SU-DHL-6 (cell line): ENCODE measurements around the gene GPR89B.

ENCODE experiments used
- H2AFZ ChIP-seq: fragments of 200-600 bp; sonication (generic); 2 replicates; pipeline ENCODE4 v1.6.1; 2014; ENCODE audit warnings: low read depth, mild to moderate bottlenecking, moderate library complexity, mixed read lengths, antibody characterized with exemption, low read length; ENCODE audit not compliant: severe bottlenecking
- H3F3A ChIP-seq: fragments of 200-600 bp; shearing (Covaris generic); 2 replicates; pipeline ENCODE4 v1.6.0; 2016; ENCODE audit warnings: antibody characterized with exemption, mild to moderate bottlenecking; ENCODE audit not compliant: insufficient read depth
- H3K27ac ChIP-seq: fragments of 200-600 bp; sonication (generic); 2 replicates; pipeline ENCODE4 v1.5.1; 2016; ENCODE audit warnings: low read depth, mild to moderate bottlenecking, low read length, moderate library complexity, mixed read lengths
- H3K27me3 ChIP-seq: fragments of 200-600 bp; sonication (generic), shearing (Covaris generic); 2 replicates; pipeline ENCODE4 v1.6.0; 2014; ENCODE audit warnings: mild to moderate bottlenecking, low read length
- H3K36me3 ChIP-seq: fragments of 200-600 bp; sonication (generic); 2 replicates; pipeline ENCODE4 v1.6.1; 2014; ENCODE audit warnings: mild to moderate bottlenecking, low read length, mixed read lengths
- H3K4me2 ChIP-seq: fragments of 300-600, 200-600 bp; shearing (Covaris generic), sonication (generic); 2 replicates; pipeline ENCODE4 v1.6.0; 2014; ENCODE audit warnings: low read length, low read depth, mild to moderate bottlenecking; ENCODE audit not compliant: poor library complexity, severe bottlenecking
- H3K4me3 ChIP-seq: fragments of 200-600 bp; sonication (generic); 2 replicates; pipeline ENCODE4 v1.5.1; 2014; ENCODE audit warnings: antibody characterized with exemption, low read length, mild to moderate bottlenecking, mixed read lengths; ENCODE audit not compliant: insufficient read depth, poor library complexity, severe bottlenecking
- H3K79me2 ChIP-seq: fragments of 200-600 bp; sonication (generic); 2 replicates; pipeline ENCODE4 v1.6.1; 2014; ENCODE audit warnings: mild to moderate bottlenecking, low read length, moderate library complexity; ENCODE audit not compliant: insufficient read depth
- H3K9ac ChIP-seq: fragments of 200-600 bp; sonication (generic); 2 replicates; pipeline ENCODE4 v1.7.0; 2014; ENCODE audit warnings: mild to moderate bottlenecking, low read length
- H3K9me2 ChIP-seq: fragments of 200-600 bp; sonication (generic); replicated peaks from 2 replicates; pipeline ENCODE4 v1.6.1; 2014; ENCODE audit warnings: low read length; ENCODE audit not compliant: insufficient read depth
- H3K9me3 ChIP-seq: fragments of 200-600 bp; sonication (generic); 2 replicates; pipeline ENCODE4 v1.6.1; 2014; ENCODE audit warnings: low read length, mixed read lengths; ENCODE audit not compliant: insufficient read depth
- H4K20me1 ChIP-seq: fragments of 200-600 bp; sonication (generic); 2 replicates; pipeline ENCODE4 v1.6.1; 2014; ENCODE audit warnings: low read depth, mild to moderate bottlenecking, antibody characterized with exemption, low read length, moderate library complexity, mixed read lengths
- EZH2phosphoT487 ChIP-seq: fragments of 200-600 bp; sonication (generic), shearing (Covaris generic); conservative IDR thresholded peaks from 2 replicates; pipeline ENCODE4 v1.6.1; 2018; ENCODE audit warnings: mild to moderate bottlenecking, antibody characterized with exemption, low read length, moderate library complexity, mixed read lengths
- TF ChIP-seq, protein P1 (sequence below): fragments of 200-600 bp; sonication (generic); IDR thresholded peaks from one replicate; pipeline ENCODE4 v1.5.1; 2017; ENCODE audit warnings: antibody characterized with exemption, mild to moderate bottlenecking, low read length, moderate library complexity; ENCODE audit not compliant: insufficient read depth, poor library complexity, severe bottlenecking

The GPR89B gene

DNA sequence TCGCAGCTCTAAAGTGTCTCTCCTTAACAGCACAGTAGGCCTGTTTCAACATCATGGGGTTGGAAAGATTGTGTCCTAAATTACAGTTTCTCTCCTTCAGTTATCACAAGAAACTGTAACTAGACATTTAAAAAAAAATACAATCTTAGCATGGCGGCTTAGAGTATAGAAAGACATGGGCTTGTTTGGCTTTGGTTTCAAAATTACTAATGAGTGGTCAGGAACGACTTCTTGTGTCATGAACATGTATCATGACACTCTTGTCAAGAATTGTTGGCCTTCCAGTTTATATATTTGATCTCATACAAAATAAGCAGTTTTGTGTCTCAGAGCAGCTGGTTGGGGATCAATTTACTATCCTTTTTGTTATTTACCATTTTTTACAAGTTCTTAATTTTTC is 23.5 kb upstream of the GPR89B start:
- no peak overlapping the region for H3K4me2 ChIP-seq

DNA sequence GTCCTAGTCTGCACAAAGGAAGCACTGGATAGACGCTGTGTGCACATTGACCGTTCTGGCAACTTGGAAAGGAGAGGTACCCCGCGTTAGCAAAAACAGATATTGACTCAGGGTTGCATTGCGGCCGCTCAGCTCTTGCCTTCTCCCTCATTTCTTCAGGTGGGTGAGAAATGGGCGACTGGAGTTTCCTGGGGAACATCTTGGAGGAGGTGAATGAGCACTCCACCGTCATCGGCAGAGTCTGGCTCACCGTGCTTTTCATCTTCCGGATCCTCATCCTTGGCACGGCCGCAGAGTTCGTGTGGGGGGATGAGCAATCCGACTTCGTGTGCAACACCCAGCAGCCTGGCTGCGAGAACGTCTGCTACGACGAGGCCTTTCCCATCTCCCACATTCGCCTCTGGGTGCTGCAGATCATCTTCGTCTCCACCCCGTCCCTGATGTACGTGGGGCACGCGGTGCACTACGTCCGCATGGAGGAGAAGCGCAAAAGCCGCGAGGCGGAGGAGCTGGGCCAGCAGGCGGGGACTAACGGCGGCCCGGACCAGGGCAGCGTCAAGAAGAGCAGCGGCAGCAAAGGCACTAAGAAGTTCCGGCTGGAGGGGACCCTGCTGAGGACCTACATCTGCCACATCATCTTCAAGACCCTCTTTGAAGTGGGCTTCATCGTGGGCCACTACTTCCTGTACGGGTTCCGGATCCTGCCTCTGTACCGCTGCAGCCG is 20.3 kb upstream of the GPR89B start:
- Histone ChIP-seq H3K27me3 (no peaks in the 10 kb centered on the region), H3K36me3 (no peaks in the 10 kb centered on the region), H3K9ac (no peak overlapping the region), H3F3A (no peaks in the 10 kb centered on the region), H3K4me2 (no peak overlapping the region), H3K9me2 (no peaks in the 10 kb centered on the region), H2AFZ (no peak overlapping the region), H4K20me1 (no peaks in the 10 kb centered on the region), H3K4me3 (no peak overlapping the region), H3K27ac (no peak overlapping the region), H3K79me2 (no peaks in the 10 kb centered on the region), H3K9me3 (no peaks in the 10 kb centered on the region)
- no peak for TF ChIP-seq EZH2phosphoT487
- TF ChIP-seq, protein P1, sequence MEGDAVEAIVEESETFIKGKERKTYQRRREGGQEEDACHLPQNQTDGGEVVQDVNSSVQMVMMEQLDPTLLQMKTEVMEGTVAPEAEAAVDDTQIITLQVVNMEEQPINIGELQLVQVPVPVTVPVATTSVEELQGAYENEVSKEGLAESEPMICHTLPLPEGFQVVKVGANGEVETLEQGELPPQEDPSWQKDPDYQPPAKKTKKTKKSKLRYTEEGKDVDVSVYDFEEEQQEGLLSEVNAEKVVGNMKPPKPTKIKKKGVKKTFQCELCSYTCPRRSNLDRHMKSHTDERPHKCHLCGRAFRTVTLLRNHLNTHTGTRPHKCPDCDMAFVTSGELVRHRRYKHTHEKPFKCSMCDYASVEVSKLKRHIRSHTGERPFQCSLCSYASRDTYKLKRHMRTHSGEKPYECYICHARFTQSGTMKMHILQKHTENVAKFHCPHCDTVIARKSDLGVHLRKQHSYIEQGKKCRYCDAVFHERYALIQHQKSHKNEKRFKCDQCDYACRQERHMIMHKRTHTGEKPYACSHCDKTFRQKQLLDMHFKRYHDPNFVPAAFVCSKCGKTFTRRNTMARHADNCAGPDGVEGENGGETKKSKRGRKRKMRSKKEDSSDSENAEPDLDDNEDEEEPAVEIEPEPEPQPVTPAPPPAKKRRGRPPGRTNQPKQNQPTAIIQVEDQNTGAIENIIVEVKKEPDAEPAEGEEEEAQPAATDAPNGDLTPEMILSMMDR: no peak

More for the DNA sequence above, 23.5 kb upstream of the GPR89B start:
- H3K79me2 ChIP-seq: no peaks in the 10 kb centered on the region
- H3K9me2 ChIP-seq: no peaks in the 10 kb centered on the region
- no peaks in the 10 kb centered on the region for H3K9me3 ChIP-seq
- no peak overlapping the region for H2AFZ ChIP-seq
- H3K27ac ChIP-seq: no peak overlapping the region
- H3F3A ChIP-seq: no peaks in the 10 kb centered on the region
- no peak for TF ChIP-seq EZH2phosphoT487
- TF ChIP-seq, protein P1: no peak
- H3K36me3 ChIP-seq: no peaks in the 10 kb centered on the region
- no peak overlapping the region for H3K9ac ChIP-seq
- H3K4me3 ChIP-seq: no peak overlapping the region
- no peaks in the 10 kb centered on the region for H4K20me1 ChIP-seq
- no peaks in the 10 kb centered on the region for H3K27me3 ChIP-seq

DNA sequence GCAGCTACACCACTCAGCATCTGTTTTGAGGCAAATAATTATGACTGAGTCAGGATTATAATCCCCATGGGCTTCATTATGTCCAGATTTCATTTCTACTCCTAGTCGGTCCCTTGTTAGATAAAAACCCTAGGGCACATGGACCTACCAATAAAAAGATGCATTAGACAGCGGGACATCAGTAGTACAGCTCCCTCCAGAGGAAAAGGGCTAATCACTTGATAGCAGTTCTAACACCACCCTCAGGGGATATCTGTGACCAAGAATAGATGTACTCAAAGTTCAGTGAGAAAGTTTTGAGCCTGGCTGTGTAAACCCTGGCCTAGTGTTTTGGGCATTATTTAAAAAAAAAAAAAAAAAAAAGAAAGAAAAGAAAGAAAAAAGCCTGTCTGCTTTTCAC is 15.7 kb upstream of the GPR89B start:
- Histone ChIP-seq H3K4me2 (no peak overlapping the region), H3K9ac (no peak overlapping the region), H3K79me2 (no peaks in the 10 kb centered on the region), H3K27ac (no peak overlapping the region), H2AFZ (no peak overlapping the region), H3F3A (no peaks in the 10 kb centered on the region), H3K27me3 (no peaks in the 10 kb centered on the region), H3K9me2 (no peaks in the 10 kb centered on the region), H3K9me3 (no peaks in the 10 kb centered on the region), H4K20me1 (no peaks in the 10 kb centered on the region), H3K36me3 (no peaks in the 10 kb centered on the region), H3K4me3 (no peak overlapping the region)
- TF ChIP-seq, protein P1: no peak
- no peak for TF ChIP-seq EZH2phosphoT487
